ENCODE measurements around the gene AHNAK2.

Gene AHNAK2

DNA sequence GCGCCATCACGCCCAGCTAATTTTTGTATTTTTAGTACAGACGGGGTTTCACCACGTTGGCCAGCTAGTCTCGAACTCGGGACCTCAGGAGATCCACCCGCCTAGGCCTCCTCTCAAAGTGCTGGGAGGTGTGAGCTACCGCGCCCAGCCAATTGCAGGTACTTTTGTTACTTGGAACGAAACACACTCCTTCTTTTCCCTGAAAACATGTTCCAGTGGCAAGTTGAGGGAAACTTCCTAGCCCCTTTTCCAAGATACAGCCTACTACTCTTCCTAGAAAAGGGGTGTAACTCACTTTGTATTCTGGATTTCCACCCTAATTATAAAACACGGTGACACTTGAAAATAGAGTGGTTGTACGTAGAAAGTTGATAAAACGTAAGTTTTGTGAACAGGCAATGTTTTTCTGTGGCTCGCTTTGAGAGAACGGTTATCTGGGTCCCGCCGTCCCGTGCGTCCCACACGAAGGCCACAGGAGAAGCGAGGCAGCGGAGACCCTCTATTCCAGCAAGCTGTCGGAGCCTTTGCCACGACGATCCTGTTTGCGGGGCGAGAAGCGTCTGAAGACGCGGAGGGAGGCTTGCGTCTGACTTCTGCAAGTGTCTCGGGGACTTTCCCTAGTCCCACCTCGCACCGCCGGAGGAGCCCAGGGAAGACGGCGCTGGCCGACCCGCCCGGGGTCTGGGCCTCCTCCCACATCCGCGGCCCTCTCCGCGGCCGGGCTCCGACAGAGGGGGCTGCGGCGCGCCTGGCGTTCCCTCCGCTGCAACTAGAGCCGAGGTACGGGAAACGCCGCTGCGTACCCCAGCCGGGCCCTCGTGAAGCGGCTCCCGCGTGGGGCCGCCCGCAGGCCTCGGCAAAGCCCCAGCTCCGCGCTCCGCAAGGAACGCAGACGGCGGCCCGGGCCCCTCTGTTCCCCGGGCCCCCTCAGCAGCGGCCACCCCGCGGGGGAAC, 42.0 kb upstream of the AHNAK2 start:
- H3K36me3 Mint-ChIP-seq (ENCODE audit: low read depth) = peaks cover 15% of the 10 kb centered on the region
- H3K27me3 Mint-ChIP-seq (ENCODE audit: low read depth, poor library complexity) = peaks cover 4% of the 10 kb centered on the region
- TF ChIP-seq, protein P1, sequence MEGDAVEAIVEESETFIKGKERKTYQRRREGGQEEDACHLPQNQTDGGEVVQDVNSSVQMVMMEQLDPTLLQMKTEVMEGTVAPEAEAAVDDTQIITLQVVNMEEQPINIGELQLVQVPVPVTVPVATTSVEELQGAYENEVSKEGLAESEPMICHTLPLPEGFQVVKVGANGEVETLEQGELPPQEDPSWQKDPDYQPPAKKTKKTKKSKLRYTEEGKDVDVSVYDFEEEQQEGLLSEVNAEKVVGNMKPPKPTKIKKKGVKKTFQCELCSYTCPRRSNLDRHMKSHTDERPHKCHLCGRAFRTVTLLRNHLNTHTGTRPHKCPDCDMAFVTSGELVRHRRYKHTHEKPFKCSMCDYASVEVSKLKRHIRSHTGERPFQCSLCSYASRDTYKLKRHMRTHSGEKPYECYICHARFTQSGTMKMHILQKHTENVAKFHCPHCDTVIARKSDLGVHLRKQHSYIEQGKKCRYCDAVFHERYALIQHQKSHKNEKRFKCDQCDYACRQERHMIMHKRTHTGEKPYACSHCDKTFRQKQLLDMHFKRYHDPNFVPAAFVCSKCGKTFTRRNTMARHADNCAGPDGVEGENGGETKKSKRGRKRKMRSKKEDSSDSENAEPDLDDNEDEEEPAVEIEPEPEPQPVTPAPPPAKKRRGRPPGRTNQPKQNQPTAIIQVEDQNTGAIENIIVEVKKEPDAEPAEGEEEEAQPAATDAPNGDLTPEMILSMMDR (IDR thresholded peaks at IDR 0.05) = no peak
- no peaks in the 10 kb centered on the region for H3K9me3 Mint-ChIP-seq
- peak; percentile 70 for DNase-seq
- peak overlapping the region; percentile 92 for H3K4me3 Mint-ChIP-seq
- peak overlapping the region; percentile 91 for H3K27ac Mint-ChIP-seq
- H3K4me1 Mint-ChIP-seq = peaks cover 62% of the 10 kb centered on the region

DNA sequence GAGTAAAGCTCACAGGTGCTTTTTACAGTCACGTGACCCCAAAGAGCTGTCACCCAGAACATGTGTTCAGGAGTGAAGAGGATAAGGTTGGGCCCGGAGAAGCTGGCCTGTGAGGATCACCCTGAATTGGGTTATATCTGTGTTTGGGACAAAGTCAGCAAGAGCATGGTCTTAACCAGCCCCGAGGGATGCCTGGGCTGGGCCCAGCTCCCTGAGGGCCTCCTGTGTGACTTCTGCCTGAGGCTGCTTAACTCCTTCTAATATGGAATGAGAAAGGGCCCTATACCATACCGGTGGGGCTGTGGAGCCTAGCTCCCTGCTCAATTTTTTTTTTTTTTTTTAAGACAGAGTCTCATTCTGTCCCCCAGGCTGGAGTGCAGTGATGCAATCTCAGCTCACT, 40.2 kb upstream of the AHNAK2 start:
- H3K27me3 Mint-ChIP-seq (ENCODE audit: low read depth, poor library complexity) = no peaks in the 10 kb centered on the region
- peaks cover 77% of the 10 kb centered on the region for H3K4me1 Mint-ChIP-seq
- peaks cover 15% of the 10 kb centered on the region for H3K36me3 Mint-ChIP-seq (ENCODE audit: low read depth)
- no peak for DNase-seq
- TF ChIP-seq, protein P1 (IDR thresholded peaks at IDR 0.05) = no peak
- no peak overlapping the region for H3K27ac Mint-ChIP-seq
- H3K9me3 Mint-ChIP-seq = no peaks in the 10 kb centered on the region
- peak overlapping the region; percentile 92 for H3K4me3 Mint-ChIP-seq

DNA sequence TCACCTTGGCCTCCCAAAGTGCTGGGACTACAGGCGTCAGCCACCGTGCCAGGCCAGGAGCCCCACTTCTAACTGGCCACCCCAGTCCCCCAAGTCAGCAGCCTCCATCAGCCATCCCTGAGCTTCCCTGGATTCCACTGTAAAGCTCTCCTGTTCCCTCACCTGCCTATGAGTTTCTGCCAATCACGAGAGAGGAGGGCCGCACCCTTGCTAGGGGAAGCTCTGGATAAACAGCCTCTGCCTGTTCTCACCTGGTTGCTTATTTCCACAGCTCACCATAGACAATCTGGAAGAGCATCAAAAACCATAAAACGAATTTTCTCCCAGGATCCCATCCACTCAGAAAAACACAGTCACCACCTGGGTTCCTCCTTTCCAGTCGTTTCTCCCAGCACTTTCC, 37.7 kb upstream of the AHNAK2 start:
- no peaks in the 10 kb centered on the region for H3K9me3 Mint-ChIP-seq
- peaks cover 70% of the 10 kb centered on the region for H3K4me1 Mint-ChIP-seq
- no peak overlapping the region for H3K27ac Mint-ChIP-seq
- TF ChIP-seq, protein P1 (IDR thresholded peaks at IDR 0.05) = no peak
- DNase-seq = no peak
- H3K36me3 Mint-ChIP-seq (ENCODE audit: low read depth) = peaks cover 15% of the 10 kb centered on the region
- H3K4me3 Mint-ChIP-seq = no peak overlapping the region
- no peaks in the 10 kb centered on the region for H3K27me3 Mint-ChIP-seq (ENCODE audit: low read depth, poor library complexity)

DNA sequence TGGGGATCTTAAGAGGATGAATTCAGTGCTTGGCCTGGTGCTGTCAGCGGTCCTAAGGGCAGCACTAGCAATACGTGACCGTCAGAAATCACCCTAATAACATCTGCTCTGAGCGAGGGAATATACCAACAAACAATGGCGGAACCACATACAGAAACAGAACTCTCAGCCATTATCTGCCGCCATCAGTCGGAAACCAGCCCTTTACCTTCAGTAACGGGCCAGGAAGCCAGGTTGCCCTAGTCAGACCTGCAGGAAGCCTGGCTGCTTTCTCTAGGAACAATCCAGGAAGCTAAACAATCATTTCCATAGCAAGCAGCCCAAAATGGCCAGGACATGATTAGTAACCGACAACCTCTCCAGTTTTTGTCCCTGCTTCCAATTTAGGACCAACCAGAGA, 37.1 kb upstream of the AHNAK2 start:
- Mint-ChIP-seq H3K27me3 (ENCODE audit: low read depth, poor library complexity) (no peaks in the 10 kb centered on the region), H3K4me1 (peaks cover 70% of the 10 kb centered on the region), H3K27ac (peak overlapping the region; percentile 7), H3K9me3 (no peaks in the 10 kb centered on the region), H3K36me3 (ENCODE audit: low read depth) (peaks cover 22% of the 10 kb centered on the region), H3K4me3 (no peak overlapping the region)
- TF ChIP-seq, protein P1 (IDR thresholded peaks at IDR 0.05) = no peak
- DNase-seq = no peak

DNA sequence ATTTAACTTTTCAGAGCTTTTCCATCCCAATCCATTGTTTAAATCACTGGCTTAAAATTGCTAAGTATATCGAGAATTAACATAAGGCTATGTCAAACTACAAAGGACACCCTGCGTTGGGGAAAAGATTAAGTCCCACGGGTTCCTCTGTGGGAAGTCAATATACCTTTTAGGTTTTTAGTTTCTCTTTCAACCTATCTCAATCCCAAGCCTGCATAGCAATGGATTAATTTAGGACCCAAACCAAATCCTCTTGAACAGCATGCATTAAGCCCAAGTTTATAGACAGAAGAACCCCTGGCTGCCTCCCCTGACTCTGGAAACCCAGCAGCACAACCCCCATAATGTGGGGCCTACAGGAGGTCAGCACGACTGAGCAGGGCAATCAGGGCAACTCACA, 36.5 kb upstream of the AHNAK2 start:
- H3K4me3 Mint-ChIP-seq = no peak overlapping the region
- no peaks in the 10 kb centered on the region for H3K9me3 Mint-ChIP-seq
- H3K27me3 Mint-ChIP-seq (ENCODE audit: low read depth, poor library complexity) = no peaks in the 10 kb centered on the region
- H3K36me3 Mint-ChIP-seq (ENCODE audit: low read depth) = peaks cover 28% of the 10 kb centered on the region
- TF ChIP-seq, protein P1 (IDR thresholded peaks at IDR 0.05) = no peak
- DNase-seq = no peak
- H3K4me1 Mint-ChIP-seq = peaks cover 66% of the 10 kb centered on the region
- H3K27ac Mint-ChIP-seq = peak overlapping the region; percentile 66

DNA sequence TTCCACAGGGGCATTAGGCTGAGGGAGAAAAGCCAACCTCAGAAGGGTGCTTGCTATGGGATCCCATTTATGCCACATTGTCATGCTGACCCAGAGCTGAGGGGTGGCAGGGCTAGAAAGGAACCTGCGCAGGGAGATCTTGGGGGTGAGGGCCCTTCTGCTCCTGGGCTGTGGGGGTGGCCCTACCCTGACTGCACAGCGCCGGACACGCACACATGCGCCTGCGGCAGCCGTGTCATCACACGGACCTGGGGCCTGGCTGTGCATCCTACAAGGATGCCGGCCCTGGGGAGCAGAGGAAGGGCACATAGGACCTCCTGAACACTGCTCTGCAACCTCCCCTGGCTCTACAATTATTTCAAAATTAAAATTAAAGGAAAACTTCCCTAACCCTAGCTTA, 35.9 kb upstream of the AHNAK2 start:
- peaks cover 60% of the 10 kb centered on the region for H3K4me1 Mint-ChIP-seq

More for the DNA sequence above, 35.9 kb upstream of the AHNAK2 start:
- Mint-ChIP-seq H3K27ac (peak overlapping the region; percentile 73), H3K36me3 (ENCODE audit: low read depth) (peaks cover 34% of the 10 kb centered on the region), H3K27me3 (ENCODE audit: low read depth, poor library complexity) (no peaks in the 10 kb centered on the region), H3K4me3 (no peak overlapping the region), H3K9me3 (no peaks in the 10 kb centered on the region)
- TF ChIP-seq, protein P1 (IDR thresholded peaks at IDR 0.05) = no peak
- DNase-seq = no peak

Data from nephron progenitor cell (in vitro differentiated cells).